Cardiac ventricle fibroblast (primary cell): ENCODE data around the gene HLF. TPM values are rescaled to one million over a fixed set of nuclear protein-coding genes. Genes with fewer than 3 reads are reported as not detected.

Source experiments
- total RNA-seq: library from RNA; depleted of rRNA; stranded (reverse); fragments of >200 nt; gene quantifications from 2 replicates; pipeline ENCODE4 v1.2.3, GENCODE V29; 2015

The HLF gene
- total RNA-seq, result 0.44 and 2.6 TPM in 2 replicates

DNA sequence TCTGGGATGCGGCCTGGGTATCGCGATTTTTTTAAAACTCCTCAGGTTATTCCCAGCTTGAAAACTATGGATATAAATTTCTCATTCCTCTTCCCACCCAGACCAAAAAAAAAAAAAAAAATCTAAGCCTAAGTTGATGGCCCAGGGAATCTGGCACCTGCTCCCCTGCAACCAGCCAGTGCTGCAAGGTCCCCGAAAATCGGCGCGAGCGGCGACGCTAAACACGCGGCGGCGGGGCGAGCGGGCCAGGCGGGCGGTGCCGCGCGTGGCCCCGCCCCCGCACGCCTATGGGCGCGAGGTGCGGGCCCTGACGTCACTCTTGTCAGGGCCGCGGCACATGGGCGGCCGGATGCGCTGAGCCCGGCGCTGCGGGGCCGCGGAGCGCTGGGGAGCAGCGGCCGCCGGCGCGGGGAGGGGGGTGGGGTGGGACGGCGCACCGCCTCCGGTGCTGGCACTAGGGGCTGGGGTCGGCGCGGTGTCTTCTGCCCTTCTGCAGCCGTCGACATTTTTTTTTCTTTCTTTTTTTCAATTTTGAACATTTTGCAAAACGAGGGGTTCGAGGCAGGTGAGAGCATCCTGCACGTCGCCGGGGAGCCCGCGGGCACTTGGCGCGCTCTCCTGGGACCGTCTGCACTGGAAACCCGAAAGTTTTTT, at the start of gene HLF:
Gene HLF (plus strand): TSS at position 316 of the 654 bp plus-strand sequence. CDS start 525 bp downstream, outside the sequence.

Other genes with a start within 250 kb of the HLF start
- gene MMD, start 156.9 kb downstream of the HLF start, total RNA-seq, result 31.8 and 35.8 TPM in 2 replicates
- gene SMIM36, start 246.5 kb downstream of the HLF start, total RNA-seq, result not detected in 2 replicates